Neural cell (in vitro differentiated cells): ENCODE results near the gene ZNF805. TPM values are rescaled to one million over a fixed set of nuclear protein-coding genes. Genes with fewer than 3 reads are reported as not detected.
"Not testable (repeated sequence)": the region's sequence is repeated elsewhere in the genome, so short reads cannot be mapped to it uniquely, and the experiment has no call there.

ENCODE experiments used
- H2AFZ ChIP-seq: fragments of 200-600, 300-800 bp; sonication (generic), shearing (Covaris generic); 2 replicates; pipeline ENCODE4 v1.6.0; 2014; ENCODE audit warnings: low read depth, mild to moderate bottlenecking, antibody characterized with exemption, low read length, moderate library complexity
- H3F3A ChIP-seq: fragments of 200-600 bp; shearing (Covaris generic); 2 replicates; pipeline ENCODE4 v1.6.1; 2016; ENCODE audit warnings: mild to moderate bottlenecking, moderate library complexity, mixed read lengths, antibody characterized with exemption, low read length; ENCODE audit not compliant: insufficient read depth, poor library complexity, severe bottlenecking
- H3K27ac ChIP-seq: fragments of 200-600, 300-800 bp; sonication (generic), shearing (Covaris generic); 2 replicates; pipeline ENCODE4 v1.5.1; 2014; ENCODE audit warnings: mild to moderate bottlenecking, low read length, moderate library complexity
- H3K27me3 ChIP-seq: fragments of 300-800, 200-600 bp; sonication (generic), shearing (Covaris generic); 2 replicates; pipeline ENCODE4 v1.6.0; 2014; ENCODE audit warnings: mild to moderate bottlenecking, low read depth, low read length, moderate library complexity; ENCODE audit not compliant: insufficient read depth
- H3K36me3 ChIP-seq: fragments of 300-800, 200-600 bp; sonication (generic), shearing (Covaris generic); 2 replicates; pipeline ENCODE4 v1.5.1; 2014; ENCODE audit warnings: mild to moderate bottlenecking, antibody characterized with exemption, low read length, moderate library complexity; ENCODE audit not compliant: insufficient read depth
- H3K4me2 ChIP-seq: fragments of 300-800, 200-600 bp; sonication (generic), shearing (Covaris generic); 2 replicates; pipeline ENCODE4 v1.6.0; 2014; ENCODE audit warnings: mild to moderate bottlenecking, low read length
- H3K4me3 ChIP-seq: fragments of 300-800, 200-600 bp; sonication (generic), shearing (Covaris generic); 2 replicates; pipeline ENCODE4 v1.5.1; 2014; ENCODE audit warnings: mild to moderate bottlenecking, low read length, moderate library complexity
- H3K79me2 ChIP-seq: fragments of 200-600 bp; shearing (Covaris generic); replicated peaks from 2 replicates; pipeline ENCODE4 v1.6.0; 2014; ENCODE audit warnings: mild to moderate bottlenecking, low read length, moderate library complexity; ENCODE audit not compliant: insufficient read depth
- H3K9ac ChIP-seq: fragments of 300-800, 200-600 bp; sonication (generic), shearing (Covaris generic); 2 replicates; pipeline ENCODE4 v1.6.1; 2016; ENCODE audit warnings: mild to moderate bottlenecking, low read length, mixed read lengths
- H3K9me2 ChIP-seq: fragments of 200-600 bp; shearing (Covaris generic); 2 replicates; pipeline ENCODE4 v1.6.1; 2016; ENCODE audit warnings: mild to moderate bottlenecking, low read length, mixed read lengths; ENCODE audit not compliant: insufficient read depth
- H3K9me3 ChIP-seq: fragments of 200-600, 300-800 bp; sonication (generic), shearing (Covaris generic); 2 replicates; pipeline ENCODE4 v1.6.1; 2016; ENCODE audit warnings: mild to moderate bottlenecking, mixed run types, low read length, moderate library complexity, mixed read lengths
- H4K20me1 ChIP-seq: fragments of 200-600 bp; shearing (Covaris generic); 2 replicates; pipeline ENCODE4 v1.6.1; 2016; ENCODE audit warnings: mild to moderate bottlenecking, mixed run types; ENCODE audit not compliant: insufficient read depth
- CTCF ChIP-seq: fragments of 450-650 bp; IDR thresholded peaks from 2 replicates; pipeline ENCODE4 v1.5.1; 2014; ENCODE audit warnings: antibody characterized with exemption, mild to moderate bottlenecking, moderate library complexity; ENCODE audit not compliant: poor library complexity, severe bottlenecking
- EP300 ChIP-seq: fragments of 450-650 bp; conservative IDR thresholded peaks from 2 replicates; pipeline ENCODE4 v1.6.1; 2014; ENCODE audit warnings: antibody characterized with exemption, mild to moderate bottlenecking, moderate library complexity; ENCODE audit not compliant: poor library complexity, severe bottlenecking
- EZH2 ChIP-seq: fragments of 200-600, 300-800 bp; shearing (Covaris generic), sonication (generic); IDR thresholded peaks from 2 replicates; pipeline ENCODE4 v1.6.1; 2014; ENCODE audit warnings: antibody characterized with exemption, low read length, borderline replicate concordance, mild to moderate bottlenecking; ENCODE audit not compliant: insufficient read depth, poor library complexity, severe bottlenecking
- MXI1 ChIP-seq: fragments of 450-650 bp; conservative IDR thresholded peaks from 2 replicates; pipeline ENCODE4 v1.6.1; 2014; ENCODE audit warnings: antibody characterized with exemption, mild to moderate bottlenecking; ENCODE audit not compliant: poor library complexity, severe bottlenecking
- POLR2AphosphoS5 ChIP-seq: IDR thresholded peaks from 2 replicates; pipeline ENCODE4 v1.6.1; 2012
- RAD21 ChIP-seq: fragments of 450-650 bp; conservative IDR thresholded peaks from 2 replicates; pipeline ENCODE4 v1.6.1; 2014; ENCODE audit warnings: antibody characterized with exemption, mild to moderate bottlenecking, moderate library complexity
- REST ChIP-seq: IDR thresholded peaks from 2 replicates; pipeline ENCODE4 v1.6.1; 2012; ENCODE audit warnings: borderline replicate concordance
- SMC3 ChIP-seq: fragments of 450-650 bp; conservative IDR thresholded peaks from 2 replicates; pipeline ENCODE4 v1.6.1; 2014; ENCODE audit warnings: antibody characterized with exemption, mild to moderate bottlenecking, moderate library complexity; ENCODE audit not compliant: poor library complexity
- TAF1 ChIP-seq: IDR thresholded peaks from 2 replicates; pipeline ENCODE4 v1.6.1; 2012; ENCODE audit warnings: low read depth
- polyA plus RNA-seq: library from polyadenylated mRNA; depleted of rRNA; stranded (reverse); fragments of >200 nt; gene quantifications from 2 replicates; pipeline ENCODE4 v1.2.3, GENCODE V29; 2014

ZNF805 gene
- polyA plus RNA-seq, 1 donor from 2014 or later, result 4.9 TPM

GRCh38 chr19:57276430-57276829 lies 36.0 kb downstream of the ZNF805 start:
- no peaks in the 10 kb centered on the region for H3K9me3 ChIP-seq
- no peaks in the 10 kb centered on the region for H4K20me1 ChIP-seq
- no peak overlapping the region for H2AFZ ChIP-seq
- TF ChIP-seq TAF1, result no peak
- no peak overlapping the region for H3K27ac ChIP-seq
- H3K9me2 ChIP-seq, result no peaks in the 10 kb centered on the region
- H3K9ac ChIP-seq, result no peak overlapping the region
- H3K36me3 ChIP-seq, result no peaks in the 10 kb centered on the region
- H3K79me2 ChIP-seq, result peaks cover 9% of the 10 kb centered on the region
- H3K4me3 ChIP-seq, result no peak overlapping the region
- no peak overlapping the region for H3K4me2 ChIP-seq
- H3F3A ChIP-seq, result no peaks in the 10 kb centered on the region
- no peaks in the 10 kb centered on the region for H3K27me3 ChIP-seq

GRCh38 chr19:57278481-57278880 lies 38.0 kb downstream of the ZNF805 start:
- not testable (repeated sequence) for H3K27me3 ChIP-seq, H3K4me2 ChIP-seq, H2AFZ ChIP-seq, H3K9me2 ChIP-seq, H3K36me3 ChIP-seq, H3K27ac ChIP-seq, H3K9me3 ChIP-seq, H3K9ac ChIP-seq, H4K20me1 ChIP-seq, H3K4me3 ChIP-seq, H3F3A ChIP-seq
- peaks cover 30% of the 10 kb centered on the region for H3K79me2 ChIP-seq

- Histone ChIP-seq H4K20me1 (no peaks in the 10 kb centered on the region), H3K79me2 (peaks cover 39% of the 10 kb centered on the region), H3F3A (no peaks in the 10 kb centered on the region), H3K27ac (peak overlapping the region; percentile 98), H2AFZ (peak overlapping the region; percentile 83), H3K9ac (peak overlapping the region; percentile 94), H3K4me3 (peak overlapping the region; percentile 96), H3K9me2 (no peaks in the 10 kb centered on the region), H3K9me3 (no peaks in the 10 kb centered on the region), H3K36me3 (no peaks in the 10 kb centered on the region), H3K4me2 (peak overlapping the region; percentile 92), H3K27me3 (no peaks in the 10 kb centered on the region)
- TF ChIP-seq EP300, result no peak
- peak; percentile 30 for TF ChIP-seq RAD21
- peak; percentile 49 for TF ChIP-seq CTCF
- peak; percentile 68 for TF ChIP-seq POLR2AphosphoS5
- TF ChIP-seq TAF1, result peak; percentile 87
- TF ChIP-seq REST, result no peak
- TF ChIP-seq SMC3, result peak; percentile 44
- peak; percentile 87 for TF ChIP-seq MXI1
- no peak for TF ChIP-seq EZH2
Observed at GRCh38 chr19:57279418-57280164, 39.2 kb downstream of the ZNF805 start.
